HL-60/S4 treated with retinoic acid at 250 ng/mL for 4 days and 3 days (cell line): ENCODE data around the gene VAV3.

Experiments used
- in situ Hi-C: fragments of 300-500 bp; cut with MboI; formaldehyde crosslinking; loops from 2 replicates; pipeline ENCODE4 v1.7.0; 2022; ENCODE audit warnings: low sequenced_read_pairs

VAV3 gene

DNA sequence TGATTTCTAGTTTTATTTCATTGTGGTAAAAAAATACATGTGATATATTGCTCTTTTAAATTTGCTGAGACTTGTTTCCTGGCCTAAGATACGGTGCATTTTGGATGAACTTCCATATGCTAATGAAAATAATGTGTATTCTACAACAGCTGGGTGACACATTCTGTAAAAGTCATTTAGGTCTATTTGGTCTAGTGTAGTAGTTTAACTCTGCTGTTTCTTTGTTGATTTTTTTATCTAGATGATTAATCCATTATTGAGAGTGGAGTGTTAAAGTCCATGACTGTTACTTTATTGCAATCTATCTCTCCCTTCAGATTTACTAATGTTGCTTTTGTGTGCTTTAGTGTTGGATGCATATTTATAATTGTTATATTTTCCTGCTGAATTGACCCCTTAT lies 161.4 kb downstream of the VAV3 start:
- in situ Hi-C loops = no loop called here

DNA sequence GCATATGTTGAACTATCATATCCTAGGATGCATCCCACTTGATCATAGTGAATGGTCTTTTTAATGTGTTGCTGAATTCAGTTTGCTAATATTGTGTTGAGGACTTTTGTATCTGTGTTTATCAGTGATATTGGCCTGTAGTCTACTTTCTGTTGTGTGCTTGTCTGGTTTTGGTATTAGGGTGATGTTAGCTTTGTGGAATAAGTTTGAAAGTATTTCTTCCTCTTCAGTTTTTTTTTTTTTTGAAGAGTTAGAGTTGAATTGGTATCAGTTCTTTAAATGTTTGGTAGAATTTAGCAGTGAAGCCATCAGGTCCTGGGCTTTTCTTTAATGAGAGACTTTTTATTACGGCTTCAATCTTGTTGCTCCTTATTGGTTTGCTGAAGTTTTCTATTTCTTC lies 162.3 kb downstream of the VAV3 start:
- in situ Hi-C loops = no loop called here

DNA sequence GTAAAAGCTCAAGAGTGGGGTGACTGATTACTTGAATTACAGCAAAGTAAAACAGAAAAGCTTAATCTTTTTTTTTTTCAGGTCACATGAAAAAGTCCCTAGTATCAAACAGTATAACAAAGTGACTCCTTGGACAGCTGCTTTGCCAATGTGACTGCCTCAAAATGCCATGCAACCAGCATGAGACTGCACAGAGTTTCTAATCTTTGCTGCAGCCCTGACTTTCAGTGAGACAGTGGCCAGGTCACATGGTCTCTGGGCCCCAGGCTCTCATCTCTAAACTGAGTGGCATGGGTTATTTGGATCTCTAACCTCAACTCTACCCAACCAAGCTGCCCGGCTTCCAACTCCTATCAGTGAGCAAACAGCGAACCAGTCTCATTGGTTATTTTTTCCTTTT lies 169.0 kb downstream of the VAV3 start:
- in situ Hi-C loops = loop anchor here (25.0 kb wide), 1 partner anchor 716 kb away; no protein-coding TSS in a partner anchor

DNA sequence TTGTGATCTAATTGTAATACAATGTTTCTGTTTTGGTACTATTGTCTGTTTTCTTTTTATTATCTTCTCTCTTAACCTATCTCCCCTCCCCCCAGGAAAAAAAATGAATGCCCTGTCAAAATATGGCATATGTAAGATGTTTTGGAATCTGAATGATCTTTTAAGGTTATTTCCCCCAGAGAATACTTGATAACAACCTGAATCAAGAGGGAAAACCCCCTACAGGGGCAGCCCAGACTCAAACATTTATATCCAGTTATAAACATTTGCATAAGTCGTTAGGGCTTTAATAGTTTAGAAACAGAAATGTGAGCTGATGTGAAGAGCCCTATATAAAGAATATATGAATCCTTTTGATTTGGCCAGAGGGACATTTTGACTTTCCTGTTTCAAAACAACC lies 169.5 kb downstream of the VAV3 start:
- in situ Hi-C loops = loop anchor here (25.0 kb wide), 1 partner anchor 717 kb away; no protein-coding TSS in a partner anchor

DNA sequence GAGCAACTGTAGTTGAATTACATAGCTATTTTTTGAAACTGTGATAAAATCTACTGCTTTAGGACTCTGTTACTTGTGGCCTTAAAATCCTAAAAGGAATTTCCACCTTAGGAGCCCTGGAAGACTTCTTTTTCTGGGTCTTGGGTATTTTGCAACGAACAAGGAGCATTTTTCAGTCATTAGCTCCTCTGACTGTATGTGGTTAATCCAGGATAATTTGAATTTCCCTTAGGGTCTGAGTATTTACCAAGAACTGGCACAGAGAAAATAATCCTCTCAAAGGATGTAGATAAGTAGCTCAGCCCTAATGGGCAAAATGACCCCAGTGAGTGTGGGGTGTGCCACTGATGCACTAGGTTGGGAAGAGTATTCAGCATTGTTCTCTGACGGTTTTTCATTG lies 170.4 kb downstream of the VAV3 start:
- in situ Hi-C loops = loop anchor here (25.0 kb wide), 1 partner anchor 718 kb away; no protein-coding TSS in a partner anchor

DNA sequence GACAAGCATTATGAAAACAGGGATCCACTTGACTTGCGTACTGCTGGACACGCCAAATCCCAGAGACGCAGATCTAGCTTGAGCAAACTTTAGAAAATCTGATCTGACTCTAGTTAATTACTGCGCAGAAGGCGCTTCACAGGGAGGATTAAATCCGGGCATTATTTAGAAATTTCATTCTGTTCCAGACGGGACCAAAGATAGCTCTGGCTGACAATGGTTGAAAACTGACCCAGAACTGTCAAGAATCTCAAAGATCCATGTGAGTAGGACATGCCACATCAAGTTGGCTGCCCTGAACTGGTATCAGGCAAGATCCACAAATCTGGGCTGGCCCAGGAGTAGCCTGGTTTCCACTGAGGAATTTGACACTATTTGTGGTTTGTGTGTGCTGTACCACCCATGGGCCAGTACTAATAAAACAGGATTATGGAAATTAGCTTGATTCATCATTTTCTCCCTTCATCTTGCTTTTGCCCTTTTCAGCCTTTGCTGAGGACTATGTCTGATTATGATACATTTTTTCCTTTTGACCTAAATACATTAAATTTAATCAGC lies 171.0 kb downstream of the VAV3 start:
- in situ Hi-C loops = loop anchor here (25.0 kb wide), 1 partner anchor 718 kb away; no protein-coding TSS in a partner anchor

DNA sequence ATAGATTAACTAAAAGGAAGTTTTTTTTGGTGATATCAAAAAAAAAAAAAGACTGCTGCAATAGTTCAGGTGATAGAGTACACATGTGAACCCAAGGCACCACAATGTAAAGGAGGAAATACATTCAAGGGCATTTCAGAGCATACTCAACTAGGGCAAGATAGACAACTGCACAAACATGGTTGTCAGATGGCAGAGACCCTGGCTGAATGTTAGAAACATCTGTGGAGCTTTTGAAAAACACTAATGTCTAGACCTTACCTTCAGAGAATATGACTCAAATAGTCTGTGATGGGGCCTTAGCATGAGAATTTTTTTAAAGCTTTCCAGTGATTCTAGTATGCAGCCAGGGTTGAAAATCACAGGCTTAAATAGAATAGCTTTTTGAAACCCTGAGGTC lies 173.6 kb downstream of the VAV3 start:
- in situ Hi-C loops = loop anchor here (25.0 kb wide), 1 partner anchor 721 kb away; no protein-coding TSS in a partner anchor

DNA sequence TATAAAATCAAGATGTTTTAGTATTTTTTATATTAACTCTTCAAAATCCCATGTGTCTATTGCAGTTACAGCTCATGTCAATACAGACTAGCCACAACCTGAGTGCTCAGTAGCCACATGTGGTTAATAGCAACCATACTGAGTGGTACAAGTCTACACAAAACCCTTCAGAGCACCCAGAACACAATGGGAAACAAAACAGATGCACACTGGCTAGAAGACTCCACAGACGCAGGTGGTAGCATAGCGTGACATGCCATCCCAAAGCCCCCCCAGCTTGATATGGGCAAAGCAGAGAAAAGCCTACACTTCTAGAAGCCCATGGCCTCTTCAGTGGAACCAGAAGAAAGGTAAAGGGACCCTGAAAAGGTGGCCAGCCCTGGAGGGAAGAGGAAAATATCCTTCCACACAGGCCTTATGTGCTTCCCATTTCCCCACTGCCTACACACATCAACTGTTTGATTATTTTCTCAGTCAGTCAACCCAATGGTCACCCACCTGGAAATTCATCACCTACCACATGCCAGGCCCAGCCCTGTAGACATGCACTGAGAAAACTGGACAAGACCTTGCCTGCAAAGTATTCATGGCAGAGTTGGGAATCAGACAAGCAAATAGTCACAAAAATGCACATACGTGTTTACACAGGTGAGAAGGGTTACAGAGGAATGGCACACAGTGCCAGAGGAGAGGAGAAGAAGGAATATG lies 175.0 kb downstream of the VAV3 start:
- in situ Hi-C loops = loop anchor here (25.0 kb wide), 1 partner anchor 722 kb away; no protein-coding TSS in a partner anchor

DNA sequence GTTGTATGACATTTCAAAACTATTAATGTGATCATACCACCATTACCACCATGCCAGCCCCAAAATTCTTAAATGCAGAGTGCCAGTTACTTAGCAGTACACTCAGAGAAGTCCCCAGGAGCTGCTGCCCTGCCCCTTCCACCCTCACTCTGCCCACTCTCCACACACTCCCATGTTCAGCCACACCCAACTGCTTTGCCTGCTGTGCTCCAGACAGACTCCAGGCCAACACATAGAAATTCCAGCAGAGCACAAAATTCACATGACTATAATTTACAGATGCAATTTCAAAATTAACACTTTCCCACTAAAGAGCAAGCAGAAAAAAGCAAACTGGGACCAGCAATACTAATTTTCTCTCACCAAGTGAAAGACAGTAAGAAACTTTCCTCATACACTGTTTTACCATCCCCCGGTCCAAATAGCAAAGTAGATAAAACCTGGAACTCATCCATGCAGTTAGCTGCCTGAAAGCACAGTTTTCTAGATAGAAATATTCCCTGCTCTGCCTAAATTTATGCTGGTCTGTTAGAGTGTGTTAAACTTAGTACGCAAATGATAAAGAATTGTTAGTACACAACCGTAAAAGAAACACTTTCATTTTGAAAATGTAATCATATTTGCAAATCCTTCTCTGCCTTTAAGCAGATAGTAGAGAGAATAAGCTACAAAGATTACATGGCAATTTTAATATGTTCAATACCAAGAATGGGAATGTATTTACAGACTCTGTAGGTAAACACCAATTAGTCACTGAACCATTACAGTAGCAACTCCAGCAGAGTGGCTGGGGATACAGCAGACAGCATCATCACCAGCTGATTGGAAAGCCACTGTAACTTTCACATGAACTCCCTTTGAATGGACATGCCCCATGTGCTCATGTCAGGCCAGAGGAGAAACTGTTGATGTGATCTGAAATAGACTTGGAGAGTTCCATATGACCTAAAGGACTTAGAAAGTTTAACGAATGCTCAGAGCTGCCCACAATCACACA lies 176.5 kb downstream of the VAV3 start:
- in situ Hi-C loops = loop anchor here (25.0 kb wide), 1 partner anchor 724 kb away; no protein-coding TSS in a partner anchor

DNA sequence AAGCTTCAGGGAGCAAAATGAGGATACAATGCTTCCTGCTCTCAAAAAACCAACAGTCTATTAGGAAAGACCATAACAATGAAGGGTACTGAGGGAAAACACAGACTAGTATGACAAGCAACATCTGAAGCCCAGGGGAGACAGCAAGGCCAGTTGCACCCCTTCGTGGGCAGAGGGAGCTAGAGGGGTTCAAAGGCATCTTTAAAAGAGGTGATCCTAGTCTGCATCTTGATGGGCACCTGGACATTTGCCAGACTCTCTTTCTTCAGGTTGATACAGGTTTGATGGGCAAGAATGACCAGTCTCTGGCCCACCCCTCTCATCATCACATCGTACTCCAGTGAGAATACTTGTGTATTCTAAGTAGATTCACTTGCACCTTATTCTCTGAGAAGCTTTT lies 177.7 kb downstream of the VAV3 start:
- in situ Hi-C loops = loop anchor here (25.0 kb wide), 1 partner anchor 725 kb away; no protein-coding TSS in a partner anchor

DNA sequence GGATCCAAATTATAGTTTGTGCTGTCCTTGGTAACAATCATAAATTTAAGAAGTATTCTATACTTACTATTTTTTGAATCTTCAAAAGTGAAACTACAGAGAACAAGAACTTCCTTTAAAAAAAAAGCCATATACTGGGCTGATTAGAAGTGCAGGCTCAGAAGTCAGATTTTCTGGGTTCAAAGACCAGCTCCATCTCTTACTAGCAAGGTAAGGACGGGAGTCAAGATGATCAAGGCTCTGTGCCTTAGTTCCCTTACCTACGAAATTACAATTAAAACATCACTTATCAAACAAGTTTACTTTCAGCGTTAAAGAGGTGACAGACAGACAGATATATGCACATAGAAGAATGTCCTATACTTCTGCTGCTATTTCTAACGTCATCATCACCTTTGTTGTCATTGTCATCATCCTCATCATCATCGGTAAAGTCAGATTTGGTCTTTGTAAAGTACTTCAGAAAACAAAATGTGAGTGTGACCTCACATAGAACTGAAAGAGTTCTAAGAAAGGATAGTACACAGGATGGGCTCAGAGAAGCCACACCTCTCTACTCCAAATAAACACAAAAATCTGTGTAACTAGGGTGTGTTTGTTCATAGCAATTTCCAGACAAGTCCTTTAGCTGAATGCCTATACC lies 178.7 kb downstream of the VAV3 start:
- in situ Hi-C loops = loop anchor here (25.0 kb wide), 1 partner anchor 726 kb away; no protein-coding TSS in a partner anchor

DNA sequence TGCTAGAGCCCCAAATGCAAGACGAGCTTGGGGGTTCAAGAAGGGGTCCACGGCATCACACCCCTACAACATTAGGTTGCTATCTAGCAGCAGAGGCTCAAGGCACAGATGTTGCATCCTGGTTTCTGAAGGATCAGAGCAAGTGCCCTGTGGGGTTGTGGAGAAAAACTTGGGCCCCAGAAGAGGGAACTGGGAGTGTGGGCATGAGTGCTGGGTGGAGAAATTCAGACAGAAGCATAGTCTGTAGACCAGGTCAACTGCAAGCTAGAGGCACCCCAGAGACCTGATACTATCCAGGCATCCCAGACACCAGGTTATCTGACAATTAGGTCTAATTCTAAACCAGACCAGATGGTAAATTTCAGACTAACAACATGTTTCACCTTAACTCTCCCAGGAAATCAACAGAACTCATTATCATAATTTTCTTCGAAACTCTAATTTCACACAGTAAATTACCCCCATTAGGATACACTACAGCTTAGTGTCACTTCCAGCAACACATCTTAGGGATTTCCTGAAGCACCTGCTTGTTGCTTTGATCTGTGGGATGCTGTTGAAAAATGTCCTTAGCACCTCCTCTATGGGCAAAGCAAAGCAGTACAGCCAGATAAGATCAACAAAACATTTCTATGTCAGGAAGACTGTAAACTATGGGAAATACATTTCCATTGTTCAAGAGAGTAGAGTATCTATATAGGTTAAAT lies 179.3 kb downstream of the VAV3 start:
- in situ Hi-C loops = loop anchor here (25.0 kb wide), 1 partner anchor 727 kb away; no protein-coding TSS in a partner anchor

DNA sequence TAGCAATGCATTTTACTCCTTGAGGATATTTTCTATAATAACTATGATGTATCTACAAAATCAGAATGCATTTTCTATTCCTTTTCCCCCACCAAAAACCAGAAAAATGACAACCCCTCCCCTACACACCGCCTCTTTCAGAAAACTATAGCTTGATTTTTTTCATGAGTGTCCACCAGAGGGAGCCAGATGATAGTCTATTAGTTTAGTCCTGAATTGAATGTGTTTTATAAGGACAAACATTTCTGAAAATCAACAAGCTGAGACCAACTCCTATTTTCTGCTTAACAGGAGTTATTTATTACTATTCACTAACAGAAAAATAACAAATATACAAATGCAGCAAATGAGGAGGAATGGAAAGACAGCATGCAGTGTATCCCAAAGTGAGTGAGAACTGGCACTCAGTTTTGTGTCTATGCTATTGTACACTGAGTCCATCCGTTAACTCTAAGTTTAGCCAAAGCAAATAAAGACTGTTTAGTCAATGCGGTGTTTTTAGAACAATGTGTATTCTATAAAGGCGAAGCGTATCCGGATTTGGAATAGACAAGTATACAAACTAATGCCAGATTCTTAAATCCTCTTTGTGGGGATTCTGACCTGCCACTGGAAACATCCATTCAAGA lies 182.6 kb downstream of the VAV3 start:
- in situ Hi-C loops = loop anchor here (25.0 kb wide), 1 partner anchor 730 kb away; no protein-coding TSS in a partner anchor

DNA sequence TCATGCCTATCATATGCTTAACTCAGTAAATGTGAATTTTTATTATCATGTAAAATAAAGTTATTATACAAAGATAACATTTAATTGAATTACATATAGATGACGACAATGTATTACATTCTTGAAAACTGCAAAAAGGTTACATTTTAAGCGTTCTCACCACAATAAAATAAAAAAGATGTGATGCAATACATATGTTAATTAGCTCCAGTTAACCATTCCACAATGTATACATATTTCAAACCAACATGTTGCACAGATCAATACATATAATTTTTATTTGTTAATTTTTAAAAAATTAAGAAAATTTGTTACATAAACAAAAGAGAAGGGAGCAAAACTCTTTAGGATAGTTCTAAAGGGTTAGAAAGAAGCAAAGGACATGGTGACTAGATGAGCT lies 183.7 kb downstream of the VAV3 start:
- in situ Hi-C loops = loop anchor here (25.0 kb wide), 1 partner anchor 731 kb away; no protein-coding TSS in a partner anchor

DNA sequence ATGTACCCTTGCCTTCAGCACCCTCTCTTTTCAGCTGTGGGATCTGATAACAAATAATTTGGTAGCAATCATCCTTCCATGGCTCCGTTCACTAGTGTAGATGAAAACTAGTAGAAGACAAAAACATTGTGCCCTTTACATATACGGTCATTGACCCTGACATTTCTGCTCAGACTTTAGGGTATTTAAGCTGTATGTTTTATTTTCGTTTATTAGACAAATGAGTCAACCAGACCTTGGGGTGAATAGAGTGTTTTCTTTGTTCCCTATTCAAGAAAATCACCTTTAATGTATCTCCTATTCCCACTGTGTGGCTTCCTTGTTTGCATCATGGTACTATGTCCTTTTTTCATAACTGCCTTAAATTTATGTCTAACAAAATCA lies 187.3 kb downstream of the VAV3 start:
- in situ Hi-C loops = loop anchor here (10.0 to 25.0 kb wide), 2 partner anchors 337 to 735 kb away; no protein-coding TSS in a partner anchor

DNA sequence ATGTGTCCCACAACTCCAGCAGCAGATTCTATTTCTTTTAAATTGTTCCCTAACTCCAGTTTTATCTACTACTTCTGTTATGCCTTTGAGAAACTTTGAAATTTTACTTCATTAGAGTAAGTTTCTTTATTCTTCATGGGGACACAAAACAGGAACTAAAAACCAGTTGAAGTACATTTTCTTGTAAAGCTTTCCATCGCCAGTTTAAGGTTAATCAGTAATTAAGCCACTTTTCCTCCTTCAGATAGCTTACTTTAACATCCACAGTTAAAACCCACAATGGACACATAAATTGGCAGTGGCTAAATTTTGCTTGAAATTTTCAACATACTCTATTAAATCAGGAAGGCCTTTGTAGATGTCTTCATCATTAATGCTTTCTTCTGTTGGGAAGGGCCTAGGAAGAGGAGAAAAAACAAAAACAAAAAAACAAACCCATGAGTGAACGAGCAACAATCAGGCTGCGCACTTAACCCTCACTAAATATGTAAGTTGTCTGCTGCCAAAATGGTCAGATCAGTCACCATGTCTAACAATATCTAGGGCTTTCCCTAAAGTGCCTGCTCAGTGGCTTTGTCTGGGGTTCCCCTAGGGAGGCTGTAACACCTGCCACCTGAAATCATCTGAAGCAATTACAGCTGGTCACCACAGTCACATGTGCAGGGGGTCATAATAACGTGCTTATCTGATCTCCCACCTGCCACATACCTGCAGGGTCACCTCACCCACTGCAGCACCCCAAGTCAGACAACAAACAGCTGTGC lies 187.9 kb downstream of the VAV3 start:
- in situ Hi-C loops = loop anchor here (10.0 to 25.0 kb wide), 2 partner anchors 338 to 735 kb away; no protein-coding TSS in a partner anchor

DNA sequence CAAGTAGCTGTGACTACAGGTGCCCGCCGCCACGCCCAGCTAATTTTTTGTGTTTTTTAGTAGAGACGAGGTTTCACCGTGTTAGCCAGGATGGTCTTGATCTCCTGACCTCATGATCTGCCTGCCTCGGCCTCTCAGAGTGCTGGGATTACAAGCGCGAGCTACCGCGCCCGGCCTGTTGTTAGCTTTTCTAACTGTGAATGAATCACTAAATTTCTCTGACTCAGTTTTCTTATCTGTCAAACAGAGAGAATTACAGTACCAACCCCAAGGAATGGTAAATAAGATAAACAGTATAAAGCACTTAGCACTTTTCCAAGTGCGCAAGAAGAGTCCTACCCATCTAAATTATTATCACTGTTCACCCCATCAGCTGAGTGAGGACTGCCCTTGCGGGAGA lies 193.6 kb downstream of the VAV3 start:
- in situ Hi-C loops = loop anchor here (10.0 kb wide), 1 partner anchor 343 kb away; no protein-coding TSS in a partner anchor

DNA sequence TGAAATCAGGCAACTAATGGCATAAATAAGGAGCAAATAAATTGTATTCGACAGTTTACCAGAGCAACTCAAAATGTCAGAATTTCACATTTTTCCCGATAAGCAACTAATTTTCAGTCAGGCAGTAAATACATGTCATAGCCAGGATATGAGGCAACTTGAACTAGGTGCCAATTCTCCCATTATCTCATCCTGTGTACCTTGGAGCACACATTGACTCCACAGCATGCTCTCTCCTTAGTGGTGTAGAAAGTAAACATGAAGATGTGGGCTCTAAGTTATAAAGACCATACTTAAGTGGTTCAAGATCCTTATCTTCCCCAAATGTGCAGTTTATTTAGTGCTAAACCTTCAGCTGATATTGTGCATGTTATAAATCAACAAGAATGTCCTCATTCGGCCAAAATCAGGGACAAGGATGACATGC lies 197.8 kb downstream of the VAV3 start:
- in situ Hi-C loops = no loop called here
